Measurements from ENCODE around the gene WFIKKN2.

GRCh38 chr17:50848039-50848438, 12.7 kb downstream of the WFIKKN2 start:
- TF ChIP-seq, protein P1, sequence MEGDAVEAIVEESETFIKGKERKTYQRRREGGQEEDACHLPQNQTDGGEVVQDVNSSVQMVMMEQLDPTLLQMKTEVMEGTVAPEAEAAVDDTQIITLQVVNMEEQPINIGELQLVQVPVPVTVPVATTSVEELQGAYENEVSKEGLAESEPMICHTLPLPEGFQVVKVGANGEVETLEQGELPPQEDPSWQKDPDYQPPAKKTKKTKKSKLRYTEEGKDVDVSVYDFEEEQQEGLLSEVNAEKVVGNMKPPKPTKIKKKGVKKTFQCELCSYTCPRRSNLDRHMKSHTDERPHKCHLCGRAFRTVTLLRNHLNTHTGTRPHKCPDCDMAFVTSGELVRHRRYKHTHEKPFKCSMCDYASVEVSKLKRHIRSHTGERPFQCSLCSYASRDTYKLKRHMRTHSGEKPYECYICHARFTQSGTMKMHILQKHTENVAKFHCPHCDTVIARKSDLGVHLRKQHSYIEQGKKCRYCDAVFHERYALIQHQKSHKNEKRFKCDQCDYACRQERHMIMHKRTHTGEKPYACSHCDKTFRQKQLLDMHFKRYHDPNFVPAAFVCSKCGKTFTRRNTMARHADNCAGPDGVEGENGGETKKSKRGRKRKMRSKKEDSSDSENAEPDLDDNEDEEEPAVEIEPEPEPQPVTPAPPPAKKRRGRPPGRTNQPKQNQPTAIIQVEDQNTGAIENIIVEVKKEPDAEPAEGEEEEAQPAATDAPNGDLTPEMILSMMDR (IDR thresholded peaks at IDR 0.05; ENCODE audit: low read length): no peak
- no peak for TF ChIP-seq EZH2 (IDR thresholded peaks at IDR 0.05; ENCODE audit: borderline replicate concordance, low read length)

Measured in OCI-LY1 (cell line).